Fibroblast of lung (primary cell): ENCODE data around the gene C6orf118. TPM values are rescaled to one million over a fixed set of nuclear protein-coding genes. Genes with fewer than 3 reads are reported as not detected.

Experiments
- DNase-seq, 2 donors: peaks; one replicate each; pipeline versions ENCODE4 v3.0.0 to v3.0.0-alpha.2; 2010; ENCODE audit warnings: low read depth in 2 of 2
- H2AFZ ChIP-seq: 2 replicates; pipeline ENCODE4 v1.5.1; 2012; ENCODE audit warnings: low read length, control low read depth, inconsistent platforms
- H3K27ac ChIP-seq: 2 replicates; pipeline ENCODE4 v1.5.1; 2011; ENCODE audit warnings: low read length, control low read depth; ENCODE audit not compliant: insufficient read depth
- H3K27me3 ChIP-seq: 2 replicates; pipeline ENCODE4 v1.5.1; 2011; ENCODE audit warnings: mild to moderate bottlenecking, low read length; ENCODE audit not compliant: control insufficient read depth, insufficient read depth
- H3K36me3 ChIP-seq: 2 replicates; pipeline ENCODE4 v1.5.1; 2011; ENCODE audit warnings: low read length; ENCODE audit not compliant: control insufficient read depth, insufficient read depth
- H3K4me1 ChIP-seq: 2 replicates; pipeline ENCODE4 v1.5.1; 2011; ENCODE audit warnings: low read length; ENCODE audit not compliant: control insufficient read depth, insufficient read depth; ENCODE audit errors: extremely low read depth
- H3K4me2 ChIP-seq: 2 replicates; pipeline ENCODE4 v1.5.1; 2011; ENCODE audit warnings: low read length, control low read depth; ENCODE audit not compliant: insufficient read depth; ENCODE audit errors: extremely low read depth
- H3K4me3 ChIP-seq, 4 experiments: fragments of 200-600 bp in 1 of 4; sonication (generic) in 1 of 4; replicated peaks in 1 of 4; 2 replicates each; pipeline ENCODE4 v1.5.1; 2011 to 2016; ENCODE audit warnings: low read length in 4 of 4, low read depth in 3 of 4, mild to moderate bottlenecking in 3 of 4, control low read depth in 2 of 4, inconsistent platforms in 1 of 4, mixed read lengths in 1 of 4; ENCODE audit not compliant: insufficient read depth in 1 of 4; ENCODE audit errors: control extremely low read depth in 1 of 4
- H3K79me2 ChIP-seq: 2 replicates; pipeline ENCODE4 v1.5.1; 2012; ENCODE audit warnings: mild to moderate bottlenecking, low read length, inconsistent platforms; ENCODE audit not compliant: control insufficient read depth, insufficient read depth
- H3K9ac ChIP-seq: 2 replicates; pipeline ENCODE4 v1.5.1; 2011; ENCODE audit warnings: mild to moderate bottlenecking, low read length, control low read depth; ENCODE audit not compliant: insufficient read depth
- H3K9me3 ChIP-seq: 2 replicates; pipeline ENCODE4 v1.5.1; 2012; ENCODE audit warnings: low read depth, low read length; ENCODE audit not compliant: control insufficient read depth, insufficient read depth
- H4K20me1 ChIP-seq: 2 replicates; pipeline ENCODE4 v1.5.1; 2011; ENCODE audit warnings: low read length; ENCODE audit not compliant: control insufficient read depth, insufficient read depth; ENCODE audit errors: extremely low read depth
- CTCF ChIP-seq, 2 donors: IDR thresholded peaks in 1 of 2; conservative IDR thresholded peaks in 1 of 2; 1 replicate in 1 of 2; 2 replicates in 1 of 2; pipeline ENCODE4 v1.5.1; 2011 to 2012; ENCODE audit warnings: low read length in 2 of 2, control low read depth in 1 of 2, inconsistent platforms in 1 of 2, low read depth in 1 of 2, mild to moderate bottlenecking in 1 of 2
- EZH2 ChIP-seq: IDR thresholded peaks from 2 replicates; pipeline ENCODE4 v1.5.1; 2012; ENCODE audit warnings: low read length, control low read depth, mild to moderate bottlenecking; ENCODE audit errors: missing control alignments
- polyA plus RNA-seq, 2 donors: library from polyadenylated mRNA; depleted of rRNA in 1 of 2; stranded (reverse) in 1 of 2; unstranded in 1 of 2; fragments of >200 nt; gene quantifications; 2 replicates each; pipeline ENCODE4 v1.2.1, GENCODE V29; 2011 to 2012; ENCODE audit warnings: missing spikeins in 1 of 2
- total RNA-seq: library from RNA; depleted of rRNA; stranded (reverse); fragments of >200 nt; gene quantifications from 2 replicates; pipeline ENCODE4 v1.2.1, GENCODE V29; 2014

Gene C6orf118
- total and polyA plus RNA-seq, 2 donors (not counting 1 experiment from before 2014, with no cell fraction given): not detected

GRCh38 chr6:165325609-165326008 lies 16.2 kb upstream of the C6orf118 start:
- H4K20me1 ChIP-seq: no peaks in the 10 kb centered on the region
- H3K4me1 ChIP-seq: no peaks in the 10 kb centered on the region
- no peak overlapping the region for H3K27ac ChIP-seq
- H3K9me3 ChIP-seq: no peaks in the 10 kb centered on the region
- no peak overlapping the region for H3K4me3 ChIP-seq
- H2AFZ ChIP-seq: no peak overlapping the region
- H3K27me3 ChIP-seq: no peaks in the 10 kb centered on the region
- no peak overlapping the region for H3K4me2 ChIP-seq
- H3K9ac ChIP-seq: no peak overlapping the region
- H3K79me2 ChIP-seq: no peaks in the 10 kb centered on the region
- DNase-seq: no peak
- no peaks in the 10 kb centered on the region for H3K36me3 ChIP-seq
- no peak for TF ChIP-seq CTCF (conservative IDR thresholded peaks at IDR 0.05 in 1 of 2, IDR thresholded peaks at IDR 0.05 in 1 of 2; ENCODE audit: low read depth in 1 of 2, low read length in 2 of 2)
- no peak for TF ChIP-seq EZH2

- H2AFZ ChIP-seq: no peak overlapping the region
- H3K36me3 ChIP-seq: no peaks in the 10 kb centered on the region
- no peak overlapping the region for H3K4me3 ChIP-seq
- DNase-seq: no peak
- H3K79me2 ChIP-seq: no peaks in the 10 kb centered on the region
- no peaks in the 10 kb centered on the region for H3K27me3 ChIP-seq
- no peaks in the 10 kb centered on the region for H4K20me1 ChIP-seq
- no peak overlapping the region for H3K4me2 ChIP-seq
- no peaks in the 10 kb centered on the region for H3K4me1 ChIP-seq
- H3K9ac ChIP-seq: no peak overlapping the region
- TF ChIP-seq EZH2 (no peak), CTCF (conservative IDR thresholded peaks at IDR 0.05 in 1 of 2, IDR thresholded peaks at IDR 0.05 in 1 of 2; ENCODE audit: low read depth in 1 of 2, low read length in 2 of 2) (no peak)
- no peaks in the 10 kb centered on the region for H3K9me3 ChIP-seq
- no peak overlapping the region for H3K27ac ChIP-seq
Observed at GRCh38 chr6:165321555-165322145, 12.2 kb upstream of the C6orf118 start.

GRCh38 chr6:165321150-165321549 lies 11.7 kb upstream of the C6orf118 start:
- DNase-seq: no peak
- TF ChIP-seq EZH2: no peak
- no peak for TF ChIP-seq CTCF (conservative IDR thresholded peaks at IDR 0.05 in 1 of 2, IDR thresholded peaks at IDR 0.05 in 1 of 2; ENCODE audit: low read depth in 1 of 2, low read length in 2 of 2)
- no peaks in the 10 kb centered on the region for H3K79me2 ChIP-seq
- no peak overlapping the region for H2AFZ ChIP-seq
- H3K27me3 ChIP-seq: no peaks in the 10 kb centered on the region
- no peaks in the 10 kb centered on the region for H3K4me1 ChIP-seq
- no peak overlapping the region for H3K9ac ChIP-seq
- no peak overlapping the region for H3K4me2 ChIP-seq
- no peaks in the 10 kb centered on the region for H4K20me1 ChIP-seq
- H3K9me3 ChIP-seq: no peaks in the 10 kb centered on the region
- no peak overlapping the region for H3K4me3 ChIP-seq
- H3K27ac ChIP-seq: no peak overlapping the region
- no peaks in the 10 kb centered on the region for H3K36me3 ChIP-seq
